RPMI7951 (cell line): ENCODE results near the gene CAMTA1. TPM values are rescaled to one million over a fixed set of nuclear protein-coding genes. Genes with fewer than 3 reads are reported as not detected.

Experiments
- DNase-seq: peaks from one replicate; pipeline ENCODE4 v3.0.0-alpha.2; 2012; ENCODE audit warnings: low read depth
- total RNA-seq: library from RNA; depleted of rRNA; stranded (reverse); fragments of >200 nt; shearing (Covaris generic); gene quantifications from 2 replicates; pipeline ENCODE4 v1.2.3, GENCODE V29; 2014

The CAMTA1 gene
- total RNA-seq, 1 experiment from 2014 or later, result 91.0 TPM

DNA sequence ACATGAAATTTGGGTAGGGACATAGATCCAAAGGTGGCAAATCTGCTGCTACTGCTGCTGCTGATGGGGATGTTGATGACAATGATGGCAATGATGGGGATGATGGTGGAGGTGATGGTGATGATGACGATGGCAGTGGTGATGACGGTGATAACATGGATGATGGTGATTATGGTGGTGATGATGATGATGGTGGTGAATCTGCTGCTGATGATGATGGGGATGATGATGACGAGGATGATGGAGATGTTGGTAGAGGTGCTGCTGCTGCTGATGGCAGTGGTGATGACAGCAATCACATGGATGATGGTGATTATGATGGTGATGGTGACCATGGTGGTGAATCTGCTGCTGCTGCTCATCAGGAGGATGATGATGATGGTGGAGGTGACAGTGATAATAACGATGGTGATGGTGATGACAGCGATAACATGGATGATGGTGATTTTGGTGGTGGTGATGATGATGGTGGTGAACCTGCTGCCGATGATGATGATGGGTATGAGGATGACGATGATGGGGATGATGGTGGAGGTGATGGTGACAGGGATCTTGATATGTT is 644.9 kb downstream of the CAMTA1 start:
- DNase-seq, result no peak

DNA sequence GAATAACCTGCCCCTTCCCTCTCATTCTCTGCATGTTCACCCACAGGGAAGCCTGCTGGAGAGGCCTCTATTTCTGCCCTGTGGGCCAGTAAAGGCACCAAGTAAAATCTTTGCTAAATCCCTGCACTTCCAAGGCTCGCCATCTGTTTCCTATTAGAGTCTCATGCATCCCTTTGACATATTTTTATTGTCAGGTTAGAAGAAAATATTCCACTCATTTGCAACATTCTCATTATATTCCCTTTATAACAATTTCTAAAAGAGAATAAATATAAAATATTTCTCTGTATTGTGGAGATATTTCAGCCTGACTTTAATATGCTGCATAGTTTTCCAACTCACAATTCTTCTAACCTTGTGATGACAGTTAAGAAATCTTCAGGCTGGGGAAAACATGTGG is 645.4 kb downstream of the CAMTA1 start:
- no peak for DNase-seq

DNA sequence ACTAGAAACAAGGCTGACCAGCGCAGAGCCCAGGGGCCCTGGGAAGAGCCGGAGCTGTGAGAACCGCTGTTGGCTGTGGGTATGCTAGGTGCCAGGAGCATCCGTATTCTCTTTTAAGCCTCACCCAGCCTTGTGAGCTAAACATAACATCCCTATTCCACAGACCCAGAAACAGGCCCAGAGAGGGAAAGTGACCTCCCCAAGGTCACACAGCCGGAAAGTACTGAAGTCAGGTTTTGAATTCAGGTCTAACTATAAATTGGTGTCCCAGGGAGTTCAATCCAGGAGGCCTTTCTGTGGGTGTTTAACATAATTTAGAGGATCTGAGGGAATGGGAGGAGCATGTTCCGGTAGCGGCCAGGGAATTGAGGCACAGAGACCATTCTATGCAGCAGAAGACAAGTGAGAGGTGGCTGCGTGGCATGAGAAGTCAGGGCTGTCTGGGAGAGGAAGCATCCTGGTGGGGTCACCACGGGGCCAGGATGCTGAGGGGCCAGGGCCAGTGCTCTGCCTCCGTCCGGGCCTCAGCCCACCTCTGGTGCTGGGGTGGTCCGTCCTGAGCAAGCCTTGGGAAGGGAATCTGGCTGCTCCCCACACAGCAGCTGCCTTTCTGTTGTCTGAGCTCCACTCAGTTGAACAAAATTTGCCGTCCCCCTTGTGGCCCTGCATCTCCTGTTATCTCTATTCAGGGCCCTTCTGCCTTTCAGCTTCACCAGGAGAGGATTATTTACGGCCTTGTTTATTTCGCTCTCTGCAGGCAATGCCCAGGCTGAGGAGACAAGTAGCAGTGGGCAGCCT is 647.0 kb downstream of the CAMTA1 start:
- no peak for DNase-seq

DNA sequence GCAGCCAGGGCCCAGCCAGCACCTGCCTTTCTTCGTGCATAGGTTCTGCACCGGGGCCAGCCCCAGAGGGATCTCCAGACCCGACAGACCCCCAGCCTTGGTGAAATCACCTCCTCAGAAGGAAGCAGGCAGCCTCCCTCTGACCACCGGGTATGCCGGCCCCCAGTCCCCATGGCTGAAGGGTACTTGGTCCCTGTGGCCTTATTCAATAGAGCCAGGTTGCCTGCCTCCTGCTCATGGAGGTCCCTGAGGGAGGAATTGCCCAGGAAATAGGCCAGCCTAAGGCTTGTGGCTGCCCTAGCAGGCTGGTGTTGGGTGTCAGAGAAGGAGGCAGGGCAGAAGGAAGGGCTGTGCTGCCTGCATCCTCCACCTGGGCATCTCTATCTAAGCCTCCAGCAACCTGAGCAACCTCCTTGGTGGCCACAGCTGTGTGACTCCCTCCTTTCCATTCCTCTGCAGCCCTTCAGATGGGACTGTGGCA is 647.7 kb downstream of the CAMTA1 start:
- DNase-seq, result no peak

DNA sequence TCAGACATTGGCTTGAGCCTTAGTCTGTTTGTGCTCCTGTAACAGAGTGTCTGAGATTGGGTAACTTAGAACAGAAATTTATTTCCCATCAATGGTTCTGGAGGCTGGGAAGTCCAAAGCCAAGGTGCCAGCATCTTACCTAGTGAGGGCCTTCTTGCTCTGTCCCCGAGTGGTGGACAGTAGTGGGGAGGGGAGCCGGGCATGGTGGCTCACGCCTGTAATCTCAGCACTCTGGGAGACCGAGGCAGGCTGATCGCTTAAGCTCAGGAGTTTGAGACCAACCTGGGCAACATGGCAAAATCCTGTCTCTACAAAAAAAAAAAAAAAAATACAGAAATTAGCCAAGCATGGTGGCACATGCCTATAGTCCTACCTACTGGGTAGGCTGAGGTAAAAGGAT is 649.3 kb downstream of the CAMTA1 start:
- no peak for DNase-seq

DNA sequence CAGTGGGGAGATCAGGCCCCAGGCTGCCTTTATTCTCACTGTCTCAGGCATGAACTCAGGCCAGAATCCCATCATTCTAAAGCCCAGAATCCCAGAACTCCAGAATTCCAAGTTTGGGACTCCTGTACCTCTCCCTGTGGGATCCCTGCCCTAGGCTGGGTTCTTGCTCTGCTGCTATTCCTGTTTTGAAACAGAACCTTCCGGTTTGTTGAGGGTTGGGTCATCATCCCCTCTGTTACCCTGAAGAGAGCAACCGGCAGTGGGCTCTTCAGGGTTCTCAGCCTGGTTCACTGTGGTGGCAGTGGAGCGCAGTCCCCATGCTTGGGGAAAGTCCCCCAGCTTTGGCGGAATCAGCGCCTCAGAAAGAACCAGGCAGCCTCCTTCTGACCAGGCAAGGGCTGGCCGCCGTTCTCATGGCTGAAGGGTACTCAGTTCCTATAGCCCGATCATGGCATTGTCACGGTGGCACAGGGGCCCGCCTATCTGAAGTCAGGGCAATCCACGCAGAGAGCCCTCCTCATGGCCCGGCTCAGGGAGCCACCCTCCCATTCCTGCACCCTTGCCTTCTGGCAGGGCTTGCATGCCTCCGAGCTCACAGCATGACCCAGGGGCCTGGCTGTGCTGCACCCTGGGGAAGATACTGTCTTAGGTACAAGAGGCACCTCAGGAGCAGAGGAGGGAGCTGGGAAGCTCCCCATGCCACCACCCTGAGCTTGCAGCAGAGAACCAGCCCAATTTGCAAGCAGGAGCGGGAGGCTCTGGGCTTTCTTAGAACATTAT is 650.2 kb downstream of the CAMTA1 start:
- DNase-seq, result no peak

DNA sequence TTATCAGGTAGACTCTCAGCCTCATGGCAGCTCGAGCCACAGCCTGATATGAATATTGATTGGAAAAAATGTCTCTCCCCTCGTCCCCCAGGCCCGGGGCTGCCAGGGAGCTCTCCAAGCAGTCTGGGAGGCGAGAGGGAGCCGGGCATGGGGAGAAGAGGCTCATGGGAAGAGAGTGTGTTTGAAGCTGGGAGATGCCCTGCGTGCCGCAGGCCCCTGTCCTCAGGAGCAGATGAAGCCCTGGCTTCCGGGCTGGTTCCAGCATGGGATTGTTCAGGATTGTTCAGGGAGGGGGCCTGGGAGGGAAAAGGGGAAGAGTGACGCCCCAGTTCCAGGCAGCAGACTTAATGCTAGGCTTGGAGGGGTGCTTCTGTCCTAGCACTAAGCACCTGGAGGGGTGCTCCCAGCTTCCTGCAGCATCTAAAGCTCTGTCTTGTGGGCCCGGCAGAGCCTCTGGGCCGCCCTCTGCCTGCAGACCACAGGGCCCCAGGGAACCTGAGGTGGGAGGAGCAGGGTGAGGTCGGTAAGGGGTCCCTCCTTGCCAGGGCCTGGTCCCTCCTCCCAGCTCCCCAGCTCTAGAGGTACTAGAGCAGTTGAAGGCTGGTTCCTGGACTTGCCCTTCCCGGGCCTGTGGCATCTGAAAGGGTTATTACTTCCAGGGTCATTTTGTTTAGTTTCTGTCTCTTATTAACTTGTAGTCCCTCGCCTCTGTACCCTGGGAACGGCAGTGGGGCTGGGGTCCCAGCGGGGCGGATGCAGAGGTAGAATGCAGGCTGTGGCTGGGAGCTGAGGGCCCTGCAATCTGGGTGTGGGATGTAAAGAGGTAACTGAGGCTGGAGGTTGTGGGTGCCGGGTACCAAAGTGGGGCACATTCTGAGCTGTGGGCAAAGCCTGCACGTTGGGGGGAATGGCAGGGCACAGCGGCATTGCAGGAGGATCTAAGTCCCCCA is 651.1 kb downstream of the CAMTA1 start:
- DNase-seq, result no peak

DNA sequence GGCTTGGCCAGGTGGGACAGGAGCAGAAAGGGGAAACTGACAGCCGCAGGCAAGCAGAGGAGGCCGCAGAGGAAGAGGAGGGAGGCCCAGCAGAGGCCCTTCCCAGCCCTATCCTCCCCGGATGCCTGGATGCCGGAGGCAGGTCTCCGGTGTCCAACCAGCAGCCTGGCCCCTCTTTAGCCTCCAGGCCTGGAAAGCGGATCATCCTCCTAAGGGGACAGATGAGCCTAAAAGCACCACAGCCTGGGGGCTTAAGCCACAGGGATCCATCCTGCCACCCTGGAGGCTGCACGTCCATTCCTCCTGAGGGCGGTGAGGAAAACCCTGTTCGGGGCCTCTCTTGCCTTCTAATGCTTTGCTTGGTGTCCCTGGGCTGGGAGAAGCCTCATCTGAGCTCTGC is 651.8 kb downstream of the CAMTA1 start:
- DNase-seq, result no peak

DNA sequence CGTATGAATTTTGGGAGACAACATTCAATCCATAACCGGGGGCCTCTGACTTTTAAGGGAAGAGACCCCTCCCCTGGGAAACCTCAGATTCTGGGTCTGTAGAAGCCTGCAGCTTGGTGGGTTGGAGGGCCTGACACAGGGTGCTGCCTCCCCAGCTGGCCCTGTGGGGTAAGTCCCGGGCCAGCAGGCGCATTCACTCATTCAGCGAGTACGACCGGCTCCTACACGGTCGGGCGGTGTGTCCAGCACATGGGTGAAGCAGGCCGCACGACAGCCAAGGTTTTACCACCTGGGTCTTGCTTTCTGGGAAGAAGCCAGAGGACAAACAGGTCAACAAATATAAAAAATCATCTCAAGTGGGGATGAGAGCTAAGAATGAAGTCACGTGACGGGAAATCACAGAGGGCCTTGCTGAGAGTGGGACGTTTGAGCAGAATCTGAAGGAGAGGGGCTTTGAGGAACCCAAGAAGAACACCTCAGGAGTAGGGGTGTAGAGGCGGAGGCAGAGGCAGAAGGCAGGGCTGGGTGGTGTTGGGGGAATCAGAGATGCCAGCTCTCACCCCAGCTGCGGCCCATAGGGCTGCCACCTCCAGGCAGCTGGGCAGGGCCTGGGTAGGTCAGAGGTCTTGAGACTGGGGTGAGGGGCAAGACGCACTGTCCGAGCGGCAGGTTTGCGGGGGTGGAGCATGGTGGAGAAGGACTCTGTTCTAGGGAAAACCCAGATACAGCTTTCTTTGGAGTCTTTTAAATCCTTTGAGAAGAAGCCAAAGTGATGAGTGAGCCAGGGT is 652.5 kb downstream of the CAMTA1 start:
- DNase-seq, result no peak

DNA sequence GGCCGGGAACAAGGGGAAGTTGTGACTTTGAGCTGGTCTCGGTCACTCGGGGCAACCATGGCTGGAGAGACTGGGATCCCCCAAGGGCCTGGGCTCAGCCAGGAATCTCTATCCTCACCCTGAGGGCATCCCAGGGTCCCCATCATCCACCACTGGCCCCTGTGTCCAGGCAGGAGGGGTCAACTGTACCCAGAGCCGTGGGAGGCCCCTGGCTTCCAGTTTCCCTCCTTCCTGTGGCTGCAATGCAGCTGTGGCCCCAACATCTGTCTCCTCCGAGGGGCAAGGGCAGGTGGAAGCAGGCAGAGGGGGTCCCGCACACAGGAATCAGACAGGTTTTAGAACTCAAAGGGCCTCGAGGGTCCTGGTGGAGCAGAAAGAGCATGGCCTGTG is 653.1 kb downstream of the CAMTA1 start:
- DNase-seq, result no peak

DNA sequence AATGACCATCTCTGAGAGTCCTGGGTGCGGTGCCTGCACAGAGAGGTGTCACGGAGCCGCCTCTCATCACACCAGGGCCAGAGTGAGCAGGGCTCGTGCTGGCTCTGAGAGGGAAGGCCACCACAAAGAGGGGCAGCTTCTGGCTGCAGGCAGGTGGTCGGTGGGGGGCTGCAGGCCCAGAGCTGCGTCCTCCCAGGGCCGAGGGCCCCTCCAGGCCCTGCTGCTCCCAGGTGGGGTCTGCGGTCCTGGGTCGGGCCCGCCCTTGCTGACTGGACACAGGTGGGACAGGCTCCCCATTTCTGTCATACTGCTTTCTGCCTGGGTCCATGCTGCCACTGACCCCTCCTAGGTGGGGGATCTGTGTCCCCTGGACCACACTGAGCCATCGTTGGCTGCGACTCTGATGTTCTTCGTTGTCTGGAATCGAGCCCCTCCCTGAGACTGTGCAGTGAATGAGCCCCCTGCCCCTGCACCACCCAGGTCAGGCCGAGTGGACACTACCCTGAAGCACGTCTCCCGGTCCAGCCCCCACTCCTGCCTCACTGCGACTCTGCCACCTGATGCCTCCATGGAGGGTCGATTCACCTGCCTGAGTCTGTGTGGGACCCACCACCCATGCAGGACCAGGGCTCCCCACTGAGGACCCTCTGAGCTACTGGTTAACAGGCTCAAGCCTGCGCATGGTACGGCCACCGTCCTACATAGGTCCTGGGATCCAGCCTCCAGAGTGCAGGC is 653.8 kb downstream of the CAMTA1 start:
- DNase-seq, result no peak

DNA sequence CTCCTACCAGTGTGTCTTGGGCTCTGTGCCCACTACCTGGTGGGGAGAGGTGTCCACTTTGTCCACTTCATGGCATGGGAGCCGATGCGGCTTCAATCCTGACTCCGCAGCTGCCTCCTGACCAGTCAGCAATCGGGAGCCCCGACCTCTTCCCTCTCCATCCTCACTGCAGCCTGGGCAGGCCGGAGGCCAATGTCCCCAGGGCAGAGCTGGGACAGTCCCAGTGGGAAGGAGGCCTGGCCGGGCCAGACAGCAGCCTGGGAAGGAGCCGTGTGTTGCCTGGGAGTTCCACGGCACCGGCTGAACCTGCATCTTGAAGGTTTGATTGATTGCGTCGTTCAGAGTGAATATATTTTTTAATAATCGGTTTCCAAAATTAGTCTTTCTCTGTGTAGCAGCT is 654.9 kb downstream of the CAMTA1 start:
- no peak for DNase-seq

DNA sequence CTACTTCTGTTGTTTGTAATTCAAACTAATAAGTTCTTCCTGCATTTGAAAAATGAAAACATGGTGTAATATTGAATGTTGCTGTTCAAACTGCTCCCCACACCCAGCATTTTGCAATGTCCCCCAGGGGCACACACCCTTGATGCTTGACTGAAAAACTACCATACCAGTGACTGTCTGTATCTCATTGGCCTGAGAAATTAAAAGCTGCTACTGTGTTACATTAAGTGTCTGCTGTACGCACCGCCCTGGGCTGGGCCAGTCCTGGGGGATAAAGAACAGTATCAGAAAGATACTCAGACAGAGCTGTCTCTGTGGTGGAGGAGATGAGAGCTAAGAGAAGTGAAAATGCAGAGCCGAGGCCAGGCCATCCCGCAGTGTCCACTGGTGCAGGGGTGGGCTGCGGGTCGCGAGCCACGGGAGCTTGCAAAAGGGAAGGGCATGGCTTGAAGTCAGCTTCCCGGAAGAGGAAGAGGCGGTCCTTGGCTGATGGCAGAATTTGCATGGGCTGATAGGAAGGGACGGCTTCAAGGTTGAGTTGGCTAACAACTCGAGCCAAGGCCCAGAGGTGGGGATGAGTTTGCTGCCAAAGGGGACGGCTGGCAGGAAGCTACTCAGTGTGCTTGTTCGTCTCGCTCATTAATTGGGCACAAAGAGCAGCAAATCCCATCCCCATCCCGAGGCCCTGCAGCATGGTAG is 656.0 kb downstream of the CAMTA1 start:
- no peak for DNase-seq

DNA sequence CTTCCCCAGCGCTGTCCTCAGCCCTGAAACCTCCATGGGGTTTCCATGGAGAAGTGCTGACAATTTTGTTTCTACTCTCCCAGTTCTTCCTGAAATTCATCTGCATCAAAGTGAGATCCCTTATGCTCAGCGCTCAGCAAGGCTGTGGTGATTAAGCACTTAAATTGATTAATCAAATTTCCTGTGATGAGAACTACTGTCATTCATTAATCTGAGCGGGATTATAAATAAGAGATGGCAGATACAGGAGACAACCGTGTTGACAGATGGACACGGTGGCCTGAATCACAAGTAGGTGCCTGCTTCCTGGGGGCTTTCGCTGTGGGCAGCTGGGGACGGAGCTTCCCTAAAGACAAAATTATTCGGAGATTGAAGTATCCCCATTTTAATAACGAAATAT is 656.8 kb downstream of the CAMTA1 start:
- DNase-seq, result no peak

DNA sequence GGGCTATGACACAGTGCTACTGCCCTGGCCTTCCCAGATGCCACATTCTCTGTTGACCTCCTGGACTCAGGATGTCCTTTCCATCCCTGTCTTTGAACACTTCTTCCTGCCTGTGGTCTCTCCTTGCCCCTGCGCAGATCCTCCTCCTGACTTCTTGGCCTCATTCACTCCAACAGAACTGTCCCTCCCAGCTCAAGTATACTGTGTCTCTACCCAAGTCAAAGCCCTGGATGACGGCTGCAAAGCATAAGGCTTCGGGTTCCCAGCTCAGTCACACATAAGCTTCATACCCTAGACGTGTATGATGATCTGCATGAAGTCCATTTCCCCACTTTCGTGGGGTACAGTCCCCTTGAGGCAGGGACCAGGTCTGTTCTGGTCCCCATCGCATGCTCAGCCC is 657.7 kb downstream of the CAMTA1 start:
- DNase-seq, result no peak

DNA sequence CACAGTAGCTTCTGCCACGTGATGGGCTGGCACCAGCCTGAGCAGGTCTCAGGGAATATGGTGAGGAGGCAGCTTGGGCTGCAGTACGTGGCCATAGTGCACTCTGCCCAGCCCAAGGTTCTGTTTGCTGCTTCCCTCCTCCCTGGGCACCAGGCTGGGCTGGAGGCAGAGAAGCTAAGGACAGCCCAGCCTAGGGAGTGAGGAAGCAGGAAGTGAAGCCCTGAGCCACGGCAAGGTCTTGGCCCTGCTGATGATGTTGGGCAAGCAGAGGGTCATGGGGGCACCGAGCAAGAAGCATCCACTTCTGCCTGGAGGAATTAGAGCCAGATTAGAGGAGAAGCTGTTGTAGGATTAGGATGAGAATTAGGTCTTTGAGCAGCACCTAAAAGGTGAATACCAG is 659.1 kb downstream of the CAMTA1 start:
- DNase-seq, result no peak

DNA sequence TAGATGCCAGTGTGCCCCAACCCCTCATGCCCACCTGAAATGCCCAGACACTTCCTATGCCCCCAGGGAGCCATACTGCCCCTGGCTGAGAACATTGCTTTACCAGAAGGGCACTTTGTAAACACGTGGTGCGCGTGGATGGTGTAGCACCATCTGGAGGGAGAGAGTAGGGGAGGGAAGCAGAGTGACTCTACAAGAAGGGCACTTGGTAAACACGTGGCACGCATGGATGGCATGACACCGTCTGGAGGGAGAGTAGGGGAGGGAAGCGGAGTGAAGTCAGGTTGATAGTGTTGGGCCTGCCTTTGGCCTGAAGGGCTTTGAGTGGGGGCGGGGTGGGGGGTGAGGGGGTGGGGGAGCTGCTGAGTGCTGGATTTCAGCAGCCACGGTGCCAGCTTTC is 661.8 kb downstream of the CAMTA1 start:
- peak; percentile 9 for DNase-seq

DNA sequence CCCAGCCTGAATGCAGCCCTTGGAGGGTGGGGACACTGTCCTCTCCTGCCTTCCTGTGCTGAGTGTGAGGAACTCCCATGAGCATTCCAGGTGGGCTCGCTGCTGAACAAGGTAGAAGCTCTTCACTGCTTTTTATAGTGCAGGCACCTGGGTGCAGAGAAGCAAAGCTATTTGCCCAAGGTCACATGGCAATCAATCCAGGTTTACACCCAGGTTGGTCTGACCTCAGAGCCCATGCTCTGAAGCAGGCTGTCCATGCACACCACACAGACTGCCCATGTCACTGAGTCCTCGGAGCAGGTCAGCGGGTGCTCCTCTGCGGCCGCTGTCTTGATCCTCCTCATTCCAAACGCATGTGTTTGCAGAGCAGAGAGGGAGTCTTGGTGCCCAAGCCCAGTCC is 662.5 kb downstream of the CAMTA1 start:
- DNase-seq, result no peak

DNA sequence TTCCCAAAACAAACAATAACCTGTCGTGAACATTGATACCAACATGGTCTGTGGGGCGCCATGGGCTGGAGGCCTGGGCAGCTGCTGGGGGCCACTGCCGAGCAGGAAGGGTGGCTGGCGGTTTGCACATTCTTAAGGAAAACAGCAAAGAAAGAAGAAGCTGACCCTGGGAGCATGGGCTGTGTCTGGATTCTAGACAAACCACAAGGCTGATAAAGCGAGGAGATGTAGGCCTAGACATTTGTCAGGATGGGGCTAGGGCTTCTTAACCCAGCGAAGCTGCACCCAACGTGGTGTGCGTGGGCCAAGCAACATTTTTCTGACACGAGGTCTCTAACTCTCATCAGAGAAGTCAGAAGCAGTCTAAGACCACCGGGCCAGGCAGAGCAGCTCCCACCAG is 663.7 kb downstream of the CAMTA1 start:
- DNase-seq, result no peak

DNA sequence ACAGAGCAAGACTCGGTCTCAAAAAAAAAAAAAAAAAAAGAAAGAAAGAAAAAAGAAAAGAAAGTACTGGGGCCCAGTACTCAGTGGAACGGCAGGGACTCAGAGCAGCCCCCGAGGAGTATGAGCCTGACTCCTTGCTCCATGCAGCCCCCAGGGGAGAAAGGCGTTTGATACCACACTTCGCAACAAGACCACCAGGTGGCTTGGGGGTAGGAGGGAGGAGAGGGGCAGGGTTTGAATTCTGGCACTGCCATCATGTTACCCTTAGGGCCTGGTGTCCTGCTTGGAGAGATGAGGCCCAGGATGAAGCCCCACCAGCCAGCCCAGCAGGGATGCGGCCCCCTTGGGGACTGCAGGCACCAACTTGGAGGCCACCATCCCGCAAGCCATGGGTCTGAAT is 664.5 kb downstream of the CAMTA1 start:
- DNase-seq, result no peak
